Stimulated activated CD8-positive, alpha-beta memory T cell treated with anti-CD3 and anti-CD28 coated beads, Interleukin-7, amount 100 ng/mL, for 4 hours (primary cell): ENCODE measurements around the gene FAM110C.
"Not testable (repeated sequence)": the region's sequence is repeated elsewhere in the genome, so short reads cannot be mapped to it uniquely, and the experiment has no call there.

Experiments
- DNase-seq, 2 donors: peaks; one replicate each; pipeline ENCODE4 v3.0.0-alpha.2; 2020; ENCODE audit warnings: low read depth in 2 of 2

The FAM110C gene

GRCh38 chr2:44748-45341, 1.5 kb downstream of the FAM110C start:
- no peak for DNase-seq

GRCh38 chr2:42788-43187, 3.5 kb downstream of the FAM110C start:
- no peak for DNase-seq

- DNase-seq: no peak
Measured at GRCh38 chr2:40465-40864, 5.8 kb downstream of the FAM110C start.

GRCh38 chr2:38155-38554, 8.2 kb downstream of the FAM110C start:
- no peak for DNase-seq

GRCh38 chr2:36318-36717, 10.0 kb downstream of the FAM110C start:
- no peak for DNase-seq

GRCh38 chr2:35852-36251, 10.5 kb downstream of the FAM110C start:
- no peak for DNase-seq

- DNase-seq: peak; percentile 49 to 65
Measured at GRCh38 chr2:33620-34019, 12.7 kb downstream of the FAM110C start.

GRCh38 chr2:32068-32467, 14.2 kb downstream of the FAM110C start:
- DNase-seq: no peak

- DNase-seq: no peak
Measured at GRCh38 chr2:29253-29652, 17.1 kb downstream of the FAM110C start.

- no peak for DNase-seq
Measured at GRCh38 chr2:28406-28975, 17.8 kb downstream of the FAM110C start.

- DNase-seq: no peak
Measured at GRCh38 chr2:26891-27290, 19.4 kb downstream of the FAM110C start.

GRCh38 chr2:25543-25942, 20.8 kb downstream of the FAM110C start:
- no peak for DNase-seq

- not testable (repeated sequence) for DNase-seq
Measured at GRCh38 chr2:24591-24990, 21.7 kb downstream of the FAM110C start.

- no peak for DNase-seq
Measured at GRCh38 chr2:24107-24506, 22.2 kb downstream of the FAM110C start.

- no peak for DNase-seq
Measured at GRCh38 chr2:23283-23682, 23.0 kb downstream of the FAM110C start.

- not testable (repeated sequence) for DNase-seq
Measured at GRCh38 chr2:22244-22643, 24.1 kb downstream of the FAM110C start.

GRCh38 chr2:20259-20658, 26.0 kb downstream of the FAM110C start:
- DNase-seq: not testable (repeated sequence)

GRCh38 chr2:19505-19904, 26.8 kb downstream of the FAM110C start:
- DNase-seq: no peak

- DNase-seq: no peak
Measured at GRCh38 chr2:18402-19271, 27.7 kb downstream of the FAM110C start.

- DNase-seq: not testable (repeated sequence)
Measured at GRCh38 chr2:15916-16315, 30.4 kb downstream of the FAM110C start.

GRCh38 chr2:11248-11941, 34.9 kb downstream of the FAM110C start:
- peak; percentile 11 to 41 for DNase-seq

- no peak for DNase-seq
Measured at GRCh38 chr2:10222-10875, 36.0 kb downstream of the FAM110C start.
